HCT116 (cell line): ENCODE data around the gene LTBR.

Source experiments
- CEBPB ChIP-seq: IDR thresholded peaks from 2 replicates; pipeline ENCODE4 v1.6.1; 2012; ENCODE audit warnings: low read depth
- CTCF ChIP-seq, 3 experiments: fragments of 200-600 bp in 1 of 3; sonication (generic) in 1 of 3; IDR thresholded peaks in 2 of 3; conservative IDR thresholded peaks in 1 of 3; 2 replicates each; pipeline ENCODE4 v1.5.1; 2012 to 2017; ENCODE audit warnings: low read depth in 2 of 3, low read length in 2 of 3, antibody characterized with exemption in 1 of 3, borderline replicate concordance in 1 of 3, control low read depth in 1 of 3, mild to moderate bottlenecking in 1 of 3, mixed read lengths in 1 of 3, mixed run types in 1 of 3, moderate library complexity in 1 of 3; ENCODE audit not compliant: insufficient read depth in 1 of 3
- JUND ChIP-seq: IDR thresholded peaks from 2 replicates; pipeline ENCODE4 v1.6.1; 2012
- POLR2A ChIP-seq: IDR thresholded peaks from 2 replicates; pipeline ENCODE4 v1.7.0; 2011; ENCODE audit warnings: borderline replicate concordance; ENCODE audit not compliant: insufficient read depth, insufficient read length; ENCODE audit errors: extremely low read depth
- POLR2AphosphoS5 ChIP-seq: IDR thresholded peaks from 2 replicates; pipeline ENCODE4 v1.6.1; 2011; ENCODE audit warnings: mild to moderate bottlenecking, low read depth, low read length, moderate library complexity
- REST ChIP-seq: IDR thresholded peaks from 2 replicates; pipeline ENCODE4 v1.6.1; 2012; ENCODE audit warnings: low read depth
- TCF7L2 ChIP-seq: IDR thresholded peaks from 2 replicates; pipeline ENCODE4 v1.7.0; 2011; ENCODE audit warnings: borderline replicate concordance, inconsistent platforms; ENCODE audit not compliant: insufficient read depth, insufficient read length; ENCODE audit errors: extremely low read depth

GRCh38 chr12:6346235-6346832 lies 37.6 kb upstream of the LTBR start:
- no peak for TF ChIP-seq TCF7L2
- TF ChIP-seq CTCF (IDR thresholded peaks at IDR 0.05 in 2 of 3, conservative IDR thresholded peaks at IDR 0.05 in 1 of 3; ENCODE audit: borderline replicate concordance in 1 of 3, insufficient read depth in 1 of 3, low read depth in 2 of 3, low read length in 2 of 3) = no peak
- no peak for TF ChIP-seq CEBPB
- peak; percentile 1 for TF ChIP-seq POLR2AphosphoS5
- TF ChIP-seq JUND = no peak
- TF ChIP-seq REST = no peak
- TF ChIP-seq POLR2A = no peak
